ENCODE data around the gene TMPRSS11D. TPM values are rescaled to one million over a fixed set of nuclear protein-coding genes. Genes with fewer than 3 reads are reported as not detected.

TMPRSS11D gene
- total RNA-seq, 2 donors from 2014 or later = not detected

GRCh38 chr4:67911638-67912037 lies 27.8 kb upstream of the TMPRSS11D start:
- Histone ChIP-seq H3K4me1 (no peaks in the 10 kb centered on the region), H3K4me3 (no peak overlapping the region), H3K36me3 (no peaks in the 10 kb centered on the region), H3K27ac (no peak overlapping the region), H3K9me3 (no peaks in the 10 kb centered on the region), H3K27me3 (no peaks in the 10 kb centered on the region), H3K9ac (ENCODE audit: low read depth in 2 of 2, low read length in 2 of 2) (no peak overlapping the region)
- intact Hi-C loops (cut with DNase I) = loop anchor here (10.0 kb wide), 1 partner anchor 367 kb away; the partner anchor contains the start of gene CENPC
- DNase-seq = no peak
- no peak for TF ChIP-seq CTCF (IDR thresholded peaks at IDR 0.05)

- no peaks in the 10 kb centered on the region for H3K36me3 ChIP-seq
- H3K27ac ChIP-seq = no peak overlapping the region
- no peak overlapping the region for H3K9ac ChIP-seq (ENCODE audit: low read depth in 2 of 2, low read length in 2 of 2)
- DNase-seq = no peak
- no peaks in the 10 kb centered on the region for H3K9me3 ChIP-seq
- intact Hi-C loops (cut with DNase I) = loop anchor here (10.0 kb wide), 1 partner anchor 366 kb away; the partner anchor contains the start of gene CENPC
- no peak overlapping the region for H3K4me3 ChIP-seq
- no peaks in the 10 kb centered on the region for H3K27me3 ChIP-seq
- TF ChIP-seq CTCF (IDR thresholded peaks at IDR 0.05) = no peak
- H3K4me1 ChIP-seq = no peaks in the 10 kb centered on the region
Observed at GRCh38 chr4:67911141-67911540, 27.3 kb upstream of the TMPRSS11D start.

- H3K27me3 ChIP-seq = no peaks in the 10 kb centered on the region
- no peaks in the 10 kb centered on the region for H3K4me1 ChIP-seq
- H3K36me3 ChIP-seq = no peaks in the 10 kb centered on the region
- intact Hi-C loops (cut with DNase I) = loop anchor here (10.0 kb wide), 1 partner anchor 366 kb away; the partner anchor contains the start of gene CENPC
- no peak overlapping the region for H3K27ac ChIP-seq
- H3K9me3 ChIP-seq = no peaks in the 10 kb centered on the region
- no peak overlapping the region for H3K4me3 ChIP-seq
- TF ChIP-seq CTCF (IDR thresholded peaks at IDR 0.05) = no peak
- no peak overlapping the region for H3K9ac ChIP-seq (ENCODE audit: low read depth in 2 of 2, low read length in 2 of 2)
- DNase-seq = no peak
Observed at GRCh38 chr4:67910585-67910905, 26.7 kb upstream of the TMPRSS11D start.

- Histone ChIP-seq H3K4me3 (no peak overlapping the region), H3K9ac (ENCODE audit: low read depth in 2 of 2, low read length in 2 of 2) (no peak overlapping the region), H3K4me1 (no peaks in the 10 kb centered on the region), H3K27me3 (no peaks in the 10 kb centered on the region), H3K36me3 (no peaks in the 10 kb centered on the region), H3K27ac (no peak overlapping the region), H3K9me3 (no peaks in the 10 kb centered on the region)
- peak; percentile 72 for TF ChIP-seq CTCF (IDR thresholded peaks at IDR 0.05)
- intact Hi-C loops (cut with DNase I) = loop anchor here (10.0 kb wide), 1 partner anchor 365 kb away; the partner anchor contains the start of gene CENPC
- no peak for DNase-seq
Observed at GRCh38 chr4:67909905-67910584, 26.2 kb upstream of the TMPRSS11D start.

GRCh38 chr4:67907650-67908049 lies 23.8 kb upstream of the TMPRSS11D start:
- H3K9ac ChIP-seq (ENCODE audit: low read depth in 2 of 2, low read length in 2 of 2) = no peak overlapping the region
- no peak for TF ChIP-seq CTCF (IDR thresholded peaks at IDR 0.05)
- H3K4me1 ChIP-seq = no peaks in the 10 kb centered on the region
- no peak overlapping the region for H3K4me3 ChIP-seq
- H3K36me3 ChIP-seq = no peaks in the 10 kb centered on the region
- no peak for DNase-seq
- no peak overlapping the region for H3K27ac ChIP-seq
- H3K9me3 ChIP-seq = no peaks in the 10 kb centered on the region
- intact Hi-C loops (cut with DNase I) = no loop called here
- no peaks in the 10 kb centered on the region for H3K27me3 ChIP-seq

All from colonic mucosa (tissue), 4 donors.